ENCODE results near the gene WEE1.

DNA sequence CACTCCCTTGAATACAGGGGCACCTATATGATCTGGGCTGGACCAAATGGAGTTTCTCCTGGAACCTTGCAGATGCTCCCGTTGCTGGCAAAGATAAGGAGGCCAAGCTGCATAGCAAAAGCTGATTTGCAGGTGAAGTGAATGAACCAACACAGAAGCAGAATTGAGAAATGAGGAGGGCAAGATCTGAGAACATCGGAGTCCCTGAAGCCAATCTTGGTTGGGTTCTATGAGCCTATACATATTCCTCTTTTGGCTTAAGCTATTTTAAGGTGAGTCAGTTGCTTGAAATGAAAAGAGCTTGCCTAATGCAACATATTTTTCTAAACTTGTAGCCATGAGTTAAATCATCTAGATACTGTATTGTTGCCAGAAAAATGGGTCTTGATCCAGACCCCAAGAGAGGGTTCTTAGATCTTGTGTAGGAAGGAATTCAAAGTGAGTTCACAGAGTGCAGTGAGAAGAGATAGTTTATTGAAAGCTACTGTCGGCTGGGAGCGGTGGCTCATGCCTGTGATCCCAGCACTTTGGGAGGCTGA, 23.5 kb downstream of the WEE1 start:
- TF ChIP-seq POLR2AphosphoS5 (IDR thresholded peaks at IDR 0.05; ENCODE audit: borderline replicate concordance, low read depth, low read length) = no peak
- no peak for TF ChIP-seq EZH2 (IDR thresholded peaks at IDR 0.05)
- no peak for TF ChIP-seq FOXP2 (optimal IDR thresholded peaks at IDR 0.05; ENCODE audit: control extremely low read depth, extremely low read length, insufficient read depth)

Data from SK-N-MC (cell line).